ENCODE data around the gene CBFA2T3.

Gene CBFA2T3

DNA sequence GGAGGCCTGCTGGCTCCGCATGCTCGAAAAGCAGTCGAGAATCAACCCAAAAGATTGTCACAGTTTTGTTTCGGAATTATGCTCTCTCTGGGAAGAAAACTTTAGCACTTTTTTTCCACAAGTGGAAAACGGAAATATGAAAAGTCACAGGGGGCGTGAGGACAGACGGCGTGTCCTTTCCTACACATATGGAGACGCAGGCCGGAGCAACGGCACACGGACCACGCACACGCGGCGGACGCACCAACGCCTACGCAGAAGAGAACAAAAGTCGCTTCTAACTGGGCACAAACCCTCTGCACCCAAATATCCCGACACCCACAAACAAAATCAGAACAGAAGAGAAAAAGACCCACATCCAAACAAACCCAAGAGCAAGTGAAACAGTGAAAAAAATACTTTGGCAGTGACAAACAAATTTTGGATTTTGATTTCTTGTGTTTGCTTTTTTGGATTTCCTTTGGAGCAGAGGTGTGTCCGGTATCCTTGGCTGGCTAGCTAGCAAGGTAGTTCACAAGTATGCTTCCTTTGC, 101.2 kb downstream of the CBFA2T3 start:
- DNase-seq (ENCODE audit: low read depth): no peak

GRCh38 chr16:88874938-88875599, 101.9 kb downstream of the CBFA2T3 start:
- no peak for DNase-seq (ENCODE audit: low read depth)

GRCh38 chr16:88872650-88873331, 104.2 kb downstream of the CBFA2T3 start:
- DNase-seq (ENCODE audit: low read depth): no peak

DNA sequence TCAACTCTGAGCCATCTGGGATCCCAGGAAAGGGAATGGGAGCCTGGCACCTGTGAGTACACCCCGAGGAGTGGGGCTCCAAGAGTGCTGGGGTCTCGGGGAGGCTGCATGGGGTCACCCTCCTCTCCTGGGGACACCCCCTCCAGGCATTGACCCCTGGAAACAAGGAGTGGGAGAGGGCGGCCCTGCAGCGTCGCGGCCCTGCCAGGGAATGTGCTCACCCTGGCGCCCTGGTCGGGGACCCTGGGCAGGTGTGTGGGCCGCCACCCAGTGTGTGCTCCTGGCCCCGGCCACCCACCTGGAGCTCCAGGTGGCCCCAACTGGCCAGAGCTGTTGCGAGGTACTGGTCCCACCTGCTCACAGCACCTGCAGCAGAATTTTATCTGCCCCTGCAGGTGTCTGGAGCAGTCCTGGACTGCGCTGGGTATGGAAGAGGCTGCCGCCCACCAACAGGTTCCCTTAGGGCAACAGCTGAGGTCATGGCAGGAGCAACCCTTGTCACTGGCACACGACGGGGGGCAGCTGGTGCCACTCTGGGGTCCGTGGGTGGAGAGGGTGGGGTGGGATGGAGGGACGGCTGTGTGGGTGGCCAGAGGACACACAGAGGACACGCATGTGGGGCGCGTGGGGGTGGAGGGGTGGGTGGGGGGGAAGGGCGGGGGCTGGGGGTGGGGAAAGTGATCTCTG, 105.1 kb downstream of the CBFA2T3 start:
- no peak for DNase-seq (ENCODE audit: low read depth)

DNA sequence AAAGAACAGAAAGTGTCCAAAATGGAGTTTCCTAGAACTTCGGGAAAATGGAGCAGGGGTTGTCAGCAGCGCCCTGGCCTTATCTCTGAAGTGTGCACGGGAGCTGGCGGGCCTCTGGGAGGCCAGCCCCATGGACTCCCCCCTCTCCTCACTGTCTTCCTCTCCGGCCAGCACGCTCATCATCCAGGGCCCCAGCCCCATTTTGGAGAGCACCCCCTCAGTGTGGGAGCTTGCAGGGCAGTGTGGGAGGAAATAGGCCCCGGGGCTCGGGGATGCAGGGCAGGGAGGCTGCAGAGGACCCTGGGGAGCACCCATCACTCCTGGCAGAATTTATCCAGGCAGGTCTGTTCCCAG, 105.7 kb downstream of the CBFA2T3 start:
- DNase-seq (ENCODE audit: low read depth): no peak

DNA sequence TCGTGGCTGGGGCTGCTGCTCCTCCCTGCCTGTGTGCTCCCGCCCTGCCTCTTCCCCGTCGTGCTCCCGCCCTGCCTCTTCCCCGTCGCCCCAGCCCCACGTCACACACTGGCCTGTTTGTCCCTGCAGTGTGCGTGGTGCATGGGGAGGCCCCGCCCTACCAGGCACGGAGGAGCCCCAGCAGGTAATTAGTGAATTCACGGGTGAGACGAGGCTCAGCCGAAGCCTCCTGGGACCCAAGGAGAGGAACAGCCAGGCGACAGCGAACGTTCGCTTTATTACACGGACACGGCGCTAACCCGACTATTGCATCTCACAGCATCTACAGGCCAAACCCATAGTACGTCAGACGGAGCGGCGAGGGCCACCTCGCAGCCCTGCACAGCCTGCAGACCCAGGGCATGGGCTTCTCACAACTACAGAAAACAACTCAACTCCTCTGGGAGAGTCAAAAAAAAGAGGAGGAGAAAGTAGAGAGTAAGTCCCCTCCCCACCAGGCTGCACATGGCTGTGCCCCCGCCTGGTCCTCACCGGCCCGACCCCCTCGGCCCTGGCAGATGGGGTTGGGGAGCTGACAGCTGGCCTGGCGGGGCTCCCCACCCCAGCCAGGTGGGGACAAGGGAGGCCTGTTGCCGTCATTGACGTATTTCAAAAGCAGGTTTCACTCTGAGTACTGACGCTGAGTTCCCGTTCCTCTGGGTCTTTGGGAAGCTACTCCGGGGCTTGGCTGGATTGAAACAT, 106.2 kb downstream of the CBFA2T3 start:
- no peak for DNase-seq (ENCODE audit: low read depth)

DNA sequence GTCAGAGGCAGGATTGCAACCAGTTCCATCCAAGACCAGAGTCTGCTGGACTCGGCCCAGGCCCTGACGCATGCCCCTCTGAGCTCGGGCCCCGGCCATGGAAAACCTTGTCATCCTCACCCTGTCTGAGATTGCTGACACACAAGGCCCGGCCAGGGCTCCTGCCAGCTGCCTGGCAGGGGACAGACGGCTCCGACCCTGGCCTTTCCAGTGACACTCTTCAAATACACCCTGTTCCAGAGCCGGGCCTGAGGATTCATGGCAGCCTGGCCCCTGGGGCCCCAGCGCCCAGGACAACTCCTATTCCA, 107.4 kb downstream of the CBFA2T3 start:
- DNase-seq (ENCODE audit: low read depth): no peak

DNA sequence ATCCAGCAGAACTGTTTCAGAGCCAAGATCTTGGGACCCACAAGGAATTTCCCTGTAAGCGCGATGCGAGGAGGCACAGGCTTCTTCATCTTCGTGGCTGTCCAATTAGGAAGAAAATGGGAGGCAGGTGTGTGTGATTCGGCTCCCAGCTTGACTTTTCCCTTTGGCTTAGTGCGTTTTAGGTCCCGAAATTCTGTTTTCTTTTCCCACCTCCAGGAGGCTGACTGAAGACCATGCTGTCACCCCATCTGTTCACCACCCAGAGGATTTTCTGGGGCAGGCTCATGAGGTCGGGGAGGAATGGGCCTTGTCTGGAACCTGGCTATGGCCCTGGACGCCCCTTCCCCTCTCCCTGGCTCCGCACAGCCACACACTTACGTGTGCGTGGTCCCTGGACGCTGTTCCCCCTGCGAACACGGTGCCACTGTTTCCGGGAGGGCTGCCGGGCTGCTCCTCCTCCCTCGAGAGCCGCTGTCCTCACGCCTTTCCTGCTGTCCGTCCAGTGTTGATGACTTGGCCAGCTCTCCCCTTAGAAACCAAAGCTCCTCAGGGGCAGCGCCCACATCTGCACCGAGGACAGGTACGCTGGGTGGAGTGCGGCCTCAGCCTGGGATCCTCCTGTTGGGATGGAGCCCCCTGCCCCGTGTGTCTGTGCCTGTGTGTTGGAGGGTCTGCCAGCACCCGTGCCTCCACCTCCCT, 107.9 kb downstream of the CBFA2T3 start:
- no peak for DNase-seq (ENCODE audit: low read depth)

- DNase-seq (ENCODE audit: low read depth): no peak
Measured at GRCh38 chr16:88867581-88868246, 109.3 kb downstream of the CBFA2T3 start.

DNA sequence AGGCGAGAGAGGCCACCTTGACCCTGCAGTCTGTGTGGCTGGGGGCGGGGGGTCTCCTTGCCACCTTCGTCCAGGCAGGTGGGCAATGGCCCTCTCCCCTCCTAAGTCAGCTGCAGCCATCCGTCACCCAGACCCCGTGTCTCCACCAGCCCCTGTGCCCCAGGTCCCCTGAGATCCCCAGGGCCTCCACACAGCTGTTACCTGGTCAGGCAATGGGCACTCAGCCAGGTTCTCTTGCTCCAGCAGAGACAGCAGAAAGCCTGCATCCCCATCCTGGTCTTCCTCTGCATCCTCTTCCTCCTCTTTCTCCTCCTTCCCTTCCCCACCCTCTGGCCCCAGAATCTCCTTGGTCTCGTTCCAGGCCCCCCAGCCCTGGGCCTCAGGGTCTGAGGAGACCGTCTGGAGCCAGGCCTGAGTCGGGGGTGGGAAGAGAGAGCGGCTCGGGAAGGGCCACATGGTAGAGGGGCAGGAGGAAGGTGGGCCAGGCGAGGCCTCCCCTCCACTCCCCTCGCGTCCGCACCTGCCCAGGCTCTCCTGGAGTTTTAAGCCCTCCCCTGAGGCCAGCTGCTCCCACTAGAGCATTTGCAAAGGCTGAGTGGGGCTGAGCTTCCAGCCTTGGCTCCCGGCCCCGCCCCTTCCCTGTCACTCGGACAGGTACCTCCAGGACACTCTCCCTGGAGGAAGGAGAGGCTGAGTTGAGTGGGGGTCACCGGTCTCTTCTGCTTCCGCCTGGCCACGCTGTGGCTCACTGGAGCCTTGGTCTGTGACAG, 110.7 kb downstream of the CBFA2T3 start, which contains the start of gene PABPN1L:
TSS of gene PABPN1L (minus strand) at position 510 of the 770 bp plus-strand sequence. CDS start at position 456, 54 bp downstream.
- no peak for DNase-seq (ENCODE audit: low read depth)

DNA sequence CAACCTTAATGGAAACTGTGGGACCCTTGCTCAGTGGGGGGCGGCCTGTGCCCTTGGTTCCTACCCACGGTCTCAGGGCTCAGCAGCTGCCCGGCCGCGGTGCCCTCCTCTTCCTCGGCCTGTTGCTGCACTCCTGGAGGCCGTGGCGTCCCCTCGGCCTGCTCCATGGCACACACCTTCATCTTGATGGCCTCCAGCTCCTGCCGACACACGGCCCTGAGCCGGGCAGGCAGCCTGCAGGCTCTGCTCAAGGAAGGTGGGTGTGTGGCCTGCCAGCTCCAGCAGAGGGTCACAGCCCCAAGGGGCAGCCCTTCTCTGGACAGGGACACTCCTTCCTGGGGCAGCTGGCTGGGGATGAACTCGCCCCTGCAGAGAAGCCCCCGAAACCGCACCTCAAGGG, 111.3 kb downstream of the CBFA2T3 start:
- no peak for DNase-seq (ENCODE audit: low read depth)

- DNase-seq (ENCODE audit: low read depth): no peak
Measured at GRCh38 chr16:88865310-88865709, 111.7 kb downstream of the CBFA2T3 start.

DNA sequence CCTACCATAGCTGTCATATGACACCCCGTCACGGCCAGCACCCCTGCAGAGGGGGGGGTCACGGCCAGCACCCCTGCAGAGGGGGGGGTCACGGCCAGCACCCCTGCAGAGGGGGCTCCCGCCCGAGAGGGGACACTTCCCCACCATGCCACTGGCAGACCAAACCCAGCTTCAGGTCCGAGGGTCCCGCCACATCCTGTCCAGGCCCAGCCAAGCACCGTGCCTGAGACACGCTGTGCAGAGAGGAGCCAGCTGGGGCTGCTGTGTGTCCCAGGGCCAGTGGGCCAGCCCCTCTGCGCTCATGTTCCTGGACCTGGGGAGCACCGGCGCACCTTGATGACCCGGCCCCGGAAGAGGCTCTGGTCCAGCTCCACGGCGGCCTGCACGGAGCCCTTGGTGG, 112.5 kb downstream of the CBFA2T3 start:
- no peak for DNase-seq (ENCODE audit: low read depth)

GRCh38 chr16:88864099-88864498, 112.9 kb downstream of the CBFA2T3 start:
- DNase-seq (ENCODE audit: low read depth): no peak

DNA sequence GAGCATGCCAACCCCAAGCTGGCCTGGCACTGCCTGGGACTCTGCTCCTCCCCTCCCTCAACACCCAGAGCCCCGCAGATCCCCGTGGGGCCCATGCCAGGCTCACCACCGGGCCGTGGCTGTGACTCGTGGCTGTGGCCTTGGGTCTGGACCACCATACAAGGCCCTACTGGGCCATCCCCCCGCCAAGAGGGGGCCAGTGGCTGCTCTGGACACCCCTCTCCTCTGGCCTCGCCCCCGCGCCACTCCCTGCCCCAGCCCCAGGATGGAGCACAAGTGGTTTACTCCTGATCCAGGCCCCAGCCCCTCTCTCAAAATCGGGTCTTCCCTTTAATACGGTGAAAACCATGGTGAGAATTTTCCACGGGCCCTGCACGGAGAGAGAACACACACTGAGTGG, 113.6 kb downstream of the CBFA2T3 start:
- DNase-seq (ENCODE audit: low read depth): no peak

GRCh38 chr16:88862968-88863367, 114.0 kb downstream of the CBFA2T3 start:
- no peak for DNase-seq (ENCODE audit: low read depth)

DNA sequence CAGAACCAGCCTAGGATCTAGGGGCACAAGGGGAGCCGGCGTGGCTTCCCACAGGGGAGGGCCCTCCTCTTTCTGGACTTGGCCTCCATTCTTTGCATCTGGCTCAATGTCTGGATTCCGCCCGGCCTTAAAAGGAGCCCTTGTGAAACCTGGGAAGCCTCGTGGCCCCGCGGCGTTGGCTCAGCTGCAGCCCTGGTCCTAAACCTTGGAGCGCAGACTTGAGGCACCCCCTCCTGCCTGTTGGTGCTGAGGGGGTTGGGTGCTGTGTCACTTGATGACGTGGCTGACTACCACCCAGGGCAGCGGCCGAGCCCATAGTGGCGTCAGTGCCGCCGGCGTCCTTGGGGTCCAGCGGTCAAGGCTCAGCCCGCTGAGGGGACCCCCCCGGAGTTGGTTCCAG, 115.6 kb downstream of the CBFA2T3 start:
- DNase-seq (ENCODE audit: low read depth): no peak

DNA sequence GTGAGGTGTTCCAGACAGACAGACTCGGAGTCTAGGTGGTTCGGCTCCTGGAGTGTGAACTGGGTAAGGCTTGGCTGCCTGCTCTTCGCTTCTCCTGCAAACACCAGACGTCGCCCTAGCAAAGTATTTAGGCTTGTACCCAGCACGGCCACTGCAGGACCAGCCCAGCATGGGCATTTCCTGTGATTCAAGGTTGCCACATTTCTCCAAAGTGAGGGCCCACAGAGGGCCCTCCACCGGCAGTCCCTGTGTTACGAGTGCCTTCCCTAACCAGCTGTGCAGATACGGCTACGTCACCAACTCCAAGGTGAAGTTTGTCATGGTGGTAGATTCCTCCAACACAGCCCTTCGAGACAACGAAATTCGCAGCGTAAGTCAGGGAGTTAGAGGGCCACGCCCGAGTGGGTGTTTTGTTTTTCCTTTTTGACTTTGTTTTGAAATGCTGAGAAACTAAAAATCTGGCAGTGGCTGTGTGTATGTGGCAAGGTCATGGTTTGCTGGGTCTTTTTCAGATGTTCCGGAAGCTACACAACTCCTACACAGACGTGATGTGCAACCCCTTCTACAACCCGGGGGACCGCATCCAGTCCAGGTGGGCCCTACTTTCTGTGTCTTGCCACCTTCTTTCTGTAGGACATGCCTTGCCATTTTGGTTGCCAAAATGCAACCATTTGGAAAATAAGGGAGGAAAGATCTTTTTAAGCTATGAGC, 117.5 kb downstream of the CBFA2T3 start:
- no peak for DNase-seq (ENCODE audit: low read depth)

DNA sequence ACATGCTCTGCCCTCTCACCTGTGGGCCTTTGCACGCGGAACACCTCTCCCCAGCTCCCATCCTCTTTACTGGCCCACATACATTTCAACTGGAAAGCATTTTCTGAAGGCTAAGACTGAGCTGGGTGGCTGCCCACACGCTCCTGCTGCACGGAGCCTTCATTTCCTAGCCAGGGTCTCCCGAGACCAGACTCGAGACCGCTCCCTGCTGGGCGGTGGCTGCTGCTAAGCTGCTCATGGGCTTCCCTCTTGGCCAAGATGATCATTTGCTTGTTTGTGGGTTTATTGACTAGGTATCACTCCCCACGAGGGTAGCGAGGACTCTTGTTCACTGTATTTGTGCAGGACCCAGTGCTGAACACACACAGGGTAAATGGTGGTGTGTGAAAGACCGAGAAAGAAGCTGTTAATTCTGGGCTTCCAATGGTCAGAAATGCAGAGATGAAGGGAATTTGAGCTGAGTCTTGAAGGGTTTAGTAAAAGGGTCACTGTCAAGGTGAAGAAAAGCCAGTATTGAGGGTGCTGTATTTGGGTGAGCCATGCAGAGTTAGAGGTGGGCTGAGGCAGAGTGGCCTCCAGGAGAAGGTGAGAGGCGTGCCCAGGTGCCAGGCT, 119.2 kb downstream of the CBFA2T3 start:
- DNase-seq (ENCODE audit: low read depth): no peak
